ENCODE measurements around the gene HEY2.

HEY2 gene

DNA sequence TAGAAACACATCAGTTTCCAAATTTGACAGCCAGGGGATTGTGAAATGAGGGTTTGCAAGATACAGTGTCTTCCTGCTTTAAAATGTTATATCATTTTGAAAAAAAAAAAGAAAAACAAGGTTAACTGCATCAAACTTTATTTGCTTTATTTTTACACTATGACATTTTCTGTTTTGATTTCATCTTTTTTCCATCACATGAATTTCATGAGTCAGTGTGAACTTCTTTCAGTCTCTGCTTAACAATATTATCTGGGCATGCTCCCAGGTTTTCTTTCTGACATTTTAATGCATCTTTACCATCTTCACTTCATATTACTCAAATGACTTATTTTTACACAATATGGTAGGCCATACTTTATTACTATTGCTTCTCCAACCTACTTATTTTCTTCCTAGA, 43.2 kb downstream of the HEY2 start:
- Histone ChIP-seq H3K4me1 (ENCODE audit: control insufficient read depth, insufficient read depth, low read length) (peaks cover 39% of the 10 kb centered on the region), H3K27ac (ENCODE audit: extremely low read depth, low read depth, low read length) (no peak overlapping the region), H3K9me3 (ENCODE audit: control insufficient read depth, insufficient read depth, low read depth, low read length) (no peaks in the 10 kb centered on the region), H3K36me3 (ENCODE audit: control insufficient read depth in 2 of 2, insufficient read depth in 1 of 2, low read length in 2 of 2) (no peaks in the 10 kb centered on the region), H3K4me3 (ENCODE audit: low read depth, low read length) (no peak overlapping the region)
- TF ChIP-seq ZBTB1 (tag by site-specific recombination; IDR thresholded peaks at IDR 0.05) = no peak
- no peak for TF ChIP-seq PRDM2 (tag by site-specific recombination; IDR thresholded peaks at IDR 0.05; ENCODE audit: borderline replicate concordance)
- no peak for TF ChIP-seq ZNF600 (tag by site-specific recombination; IDR thresholded peaks at IDR 0.05)
- no peak for TF ChIP-seq ZNF658 (tag by site-specific recombination; IDR thresholded peaks at IDR 0.05)
- no peak for TF ChIP-seq HOXA7 (CRISPR knock-in tag; IDR thresholded peaks at IDR 0.05; ENCODE audit: borderline replicate concordance)
- TF ChIP-seq HIC1 (tag by site-specific recombination; IDR thresholded peaks at IDR 0.05) = no peak
- TF ChIP-seq, protein P1, sequence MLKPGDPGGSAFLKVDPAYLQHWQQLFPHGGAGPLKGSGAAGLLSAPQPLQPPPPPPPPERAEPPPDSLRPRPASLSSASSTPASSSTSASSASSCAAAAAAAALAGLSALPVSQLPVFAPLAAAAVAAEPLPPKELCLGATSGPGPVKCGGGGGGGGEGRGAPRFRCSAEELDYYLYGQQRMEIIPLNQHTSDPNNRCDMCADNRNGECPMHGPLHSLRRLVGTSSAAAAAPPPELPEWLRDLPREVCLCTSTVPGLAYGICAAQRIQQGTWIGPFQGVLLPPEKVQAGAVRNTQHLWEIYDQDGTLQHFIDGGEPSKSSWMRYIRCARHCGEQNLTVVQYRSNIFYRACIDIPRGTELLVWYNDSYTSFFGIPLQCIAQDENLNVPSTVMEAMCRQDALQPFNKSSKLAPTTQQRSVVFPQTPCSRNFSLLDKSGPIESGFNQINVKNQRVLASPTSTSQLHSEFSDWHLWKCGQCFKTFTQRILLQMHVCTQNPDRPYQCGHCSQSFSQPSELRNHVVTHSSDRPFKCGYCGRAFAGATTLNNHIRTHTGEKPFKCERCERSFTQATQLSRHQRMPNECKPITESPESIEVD (tag by site-specific recombination; IDR thresholded peaks at IDR 0.05) = peak; percentile 84
- TF ChIP-seq KLF16 (tag by site-specific recombination; IDR thresholded peaks at IDR 0.05) = no peak
- TF ChIP-seq ZBTB17 (tag by site-specific recombination; IDR thresholded peaks at IDR 0.05) = no peak
- TF ChIP-seq, protein P2, sequence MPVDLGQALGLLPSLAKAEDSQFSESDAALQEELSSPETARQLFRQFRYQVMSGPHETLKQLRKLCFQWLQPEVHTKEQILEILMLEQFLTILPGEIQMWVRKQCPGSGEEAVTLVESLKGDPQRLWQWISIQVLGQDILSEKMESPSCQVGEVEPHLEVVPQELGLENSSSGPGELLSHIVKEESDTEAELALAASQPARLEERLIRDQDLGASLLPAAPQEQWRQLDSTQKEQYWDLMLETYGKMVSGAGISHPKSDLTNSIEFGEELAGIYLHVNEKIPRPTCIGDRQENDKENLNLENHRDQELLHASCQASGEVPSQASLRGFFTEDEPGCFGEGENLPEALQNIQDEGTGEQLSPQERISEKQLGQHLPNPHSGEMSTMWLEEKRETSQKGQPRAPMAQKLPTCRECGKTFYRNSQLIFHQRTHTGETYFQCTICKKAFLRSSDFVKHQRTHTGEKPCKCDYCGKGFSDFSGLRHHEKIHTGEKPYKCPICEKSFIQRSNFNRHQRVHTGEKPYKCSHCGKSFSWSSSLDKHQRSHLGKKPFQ (tag by site-specific recombination; IDR thresholded peaks at IDR 0.05) = peak; percentile 36; the same call in 1 of the 2 replicates
- TF ChIP-seq ZNF146 (tag by site-specific recombination; IDR thresholded peaks at IDR 0.05) = no peak
- no peak for TF ChIP-seq ZNF221 (tag by site-specific recombination; IDR thresholded peaks at IDR 0.05; ENCODE audit: borderline replicate concordance)
- POLR2A ChIA-PET = interaction anchor here (1.5 kb wide), 1 partner anchor 19 kb away, joined by 3 read pairs; no protein-coding TSS in a partner anchor
- CTCF ChIA-PET = interaction anchor here (1.0 to 3.1 kb wide), 8 partner anchors 26 to 188 kb away, joined by 3 to 29 read pairs (median 6); partner anchors contain the start of gene HINT3

DNA sequence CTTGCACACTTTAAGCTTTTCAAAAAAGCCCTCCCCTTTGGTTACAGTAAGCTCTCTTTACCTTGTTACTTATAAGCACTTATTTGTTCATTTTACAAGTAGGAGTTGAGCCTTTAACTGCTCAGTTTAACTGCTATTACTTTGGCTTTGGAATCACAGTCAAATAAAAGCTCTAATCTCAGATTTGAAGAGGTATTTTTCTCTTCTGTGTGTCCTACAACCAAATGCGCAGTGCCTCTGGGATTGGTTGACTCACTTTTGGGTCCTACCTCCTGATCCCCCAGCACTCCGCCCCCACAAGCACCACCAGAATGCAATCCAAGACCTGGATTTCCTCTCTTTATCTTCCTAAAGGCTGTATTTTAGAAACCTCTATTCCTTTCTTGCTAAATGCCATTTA, 43.8 kb downstream of the HEY2 start:
- CTCF ChIA-PET = interaction anchor here (0.7 to 1.8 kb wide), 6 partner anchors 25 to 483 kb away, joined by 3 to 9 read pairs (median 3); no protein-coding TSS in a partner anchor
- Histone ChIP-seq H3K4me3 (ENCODE audit: low read depth, low read length) (no peak overlapping the region), H3K27ac (ENCODE audit: extremely low read depth, low read depth, low read length) (no peak overlapping the region), H3K4me1 (ENCODE audit: control insufficient read depth, insufficient read depth, low read length) (peaks cover 43% of the 10 kb centered on the region), H3K9me3 (ENCODE audit: control insufficient read depth, insufficient read depth, low read depth, low read length) (no peaks in the 10 kb centered on the region), H3K36me3 (ENCODE audit: control insufficient read depth in 2 of 2, insufficient read depth in 1 of 2, low read length in 2 of 2) (no peaks in the 10 kb centered on the region)
- POLR2A ChIA-PET = interaction anchor here (1.5 kb wide), 2 partner anchors 12 to 18 kb away, joined by 3 to 5 read pairs; no protein-coding TSS in a partner anchor
- TF ChIP-seq ZNF518A (tag by site-specific recombination; conservative IDR thresholded peaks at IDR 0.05; ENCODE audit: low read depth) (no peak), FEZF1 (tag by site-specific recombination; IDR thresholded peaks at IDR 0.05) (peak; percentile 89), GFI1B (tag by site-specific recombination; IDR thresholded peaks at IDR 0.05) (peak; percentile 84)
- TF ChIP-seq, protein P1 (tag by site-specific recombination; IDR thresholded peaks at IDR 0.05) = 0 out of 2 replicates have a peak, but pooled peaks have one; percentile 45

All from HEK293 (cell line).